ENCODE measurements around the gene MBD5. TPM values are rescaled to one million over a fixed set of nuclear protein-coding genes. Genes with fewer than 3 reads are reported as not detected.

Gene MBD5
- polyA plus RNA-seq, 4 donors = 40.9 to 57.6 (median 56.4) TPM

- DNase-seq (ENCODE audit: low read depth in 4 of 4, low spot score in 3 of 4) = no peak
These were observed 261.3 kb downstream of the MBD5 start for GRCh38 chr2:148282201-148282600.

- no peak for DNase-seq (ENCODE audit: low read depth in 4 of 4, low spot score in 3 of 4)
These were observed 271.5 kb downstream of the MBD5 start for GRCh38 chr2:148292431-148292830.

GRCh38 chr2:148298196-148298595, 277.3 kb downstream of the MBD5 start:
- DNase-seq (ENCODE audit: low read depth in 4 of 4, low spot score in 3 of 4) = no peak

GRCh38 chr2:148299616-148300015, 278.7 kb downstream of the MBD5 start:
- no peak for DNase-seq (ENCODE audit: low read depth in 4 of 4, low spot score in 3 of 4)

GRCh38 chr2:148300544-148300943, 279.7 kb downstream of the MBD5 start:
- DNase-seq (ENCODE audit: low read depth in 4 of 4, low spot score in 3 of 4) = no peak

- DNase-seq (ENCODE audit: low read depth in 4 of 4, low spot score in 3 of 4) = no peak
These were observed 280.5 kb downstream of the MBD5 start for GRCh38 chr2:148301362-148301761.

- no peak for DNase-seq (ENCODE audit: low read depth in 4 of 4, low spot score in 3 of 4)
These were observed 281.6 kb downstream of the MBD5 start for GRCh38 chr2:148302526-148302925.

GRCh38 chr2:148303161-148303560, 282.3 kb downstream of the MBD5 start:
- no peak for DNase-seq (ENCODE audit: low read depth in 4 of 4, low spot score in 3 of 4)

GRCh38 chr2:148305476-148305875, 284.6 kb downstream of the MBD5 start:
- no peak for DNase-seq (ENCODE audit: low read depth in 4 of 4, low spot score in 3 of 4)

- DNase-seq (ENCODE audit: low read depth in 4 of 4, low spot score in 3 of 4) = no peak
These were observed 285.1 kb downstream of the MBD5 start for GRCh38 chr2:148306027-148306426.

- DNase-seq (ENCODE audit: low read depth in 4 of 4, low spot score in 3 of 4) = no peak
These were observed 296.7 kb downstream of the MBD5 start for GRCh38 chr2:148317598-148317997.

GRCh38 chr2:148338541-148338940, 317.6 kb downstream of the MBD5 start:
- no peak for DNase-seq (ENCODE audit: low read depth in 4 of 4, low spot score in 3 of 4)

GRCh38 chr2:148342086-148342485, 321.2 kb downstream of the MBD5 start:
- DNase-seq (ENCODE audit: low read depth in 4 of 4, low spot score in 3 of 4) = no peak

- DNase-seq (ENCODE audit: low read depth in 4 of 4, low spot score in 3 of 4) = no peak
These were observed 329.3 kb downstream of the MBD5 start for GRCh38 chr2:148350199-148350598.

GRCh38 chr2:148351437-148352143, 330.7 kb downstream of the MBD5 start:
- no peak for DNase-seq (ENCODE audit: low read depth in 4 of 4, low spot score in 3 of 4)

GRCh38 chr2:148358375-148358774, 337.5 kb downstream of the MBD5 start:
- no peak for DNase-seq (ENCODE audit: low read depth in 4 of 4, low spot score in 3 of 4)

GRCh38 chr2:148360662-148361061, 339.8 kb downstream of the MBD5 start:
- no peak for DNase-seq (ENCODE audit: low read depth in 4 of 4, low spot score in 3 of 4)

- no peak for DNase-seq (ENCODE audit: low read depth in 4 of 4, low spot score in 3 of 4)
These were observed 341.4 kb downstream of the MBD5 start for GRCh38 chr2:148362144-148362796.

GRCh38 chr2:148375214-148375613, 354.3 kb downstream of the MBD5 start:
- no peak for DNase-seq (ENCODE audit: low read depth in 4 of 4, low spot score in 3 of 4)

- no peak for DNase-seq (ENCODE audit: low read depth in 4 of 4, low spot score in 3 of 4)
These were observed 370.4 kb downstream of the MBD5 start for GRCh38 chr2:148391324-148391723.

- no peak for DNase-seq (ENCODE audit: low read depth in 4 of 4, low spot score in 3 of 4)
These were observed 381.9 kb downstream of the MBD5 start for GRCh38 chr2:148402786-148403185.

- no peak for DNase-seq (ENCODE audit: low read depth in 4 of 4, low spot score in 3 of 4)
These were observed 390.0 kb downstream of the MBD5 start for GRCh38 chr2:148410899-148411298.
